Keratinocyte (primary cell): ENCODE measurements around the gene SDHC.
"Not testable (repeated sequence)": the region's sequence is repeated elsewhere in the genome, so short reads cannot be mapped to it uniquely, and the experiment has no call there.

ENCODE experiments used
- EZH2 ChIP-seq: IDR thresholded peaks from one replicate; pipeline ENCODE4 v1.6.1; 2012; ENCODE audit warnings: inconsistent platforms, mild to moderate bottlenecking, low read length, moderate library complexity
- TF ChIP-seq, protein P1 (sequence below), 3 experiments: IDR thresholded peaks in 1 of 3; conservative IDR thresholded peaks in 1 of 3; optimal IDR thresholded peaks in 1 of 3; 2 replicates in 2 of 3; 3 replicates in 1 of 3; pipeline versions ENCODE3 to v1.5.1; 2011; ENCODE audit warnings: low read length in 3 of 3, mild to moderate bottlenecking in 3 of 3, moderate library complexity in 2 of 3, control low read depth in 1 of 3, inconsistent platforms in 1 of 3; ENCODE audit not compliant: insufficient read depth in 2 of 3; ENCODE audit errors: extremely low read depth in 1 of 3

DNA sequence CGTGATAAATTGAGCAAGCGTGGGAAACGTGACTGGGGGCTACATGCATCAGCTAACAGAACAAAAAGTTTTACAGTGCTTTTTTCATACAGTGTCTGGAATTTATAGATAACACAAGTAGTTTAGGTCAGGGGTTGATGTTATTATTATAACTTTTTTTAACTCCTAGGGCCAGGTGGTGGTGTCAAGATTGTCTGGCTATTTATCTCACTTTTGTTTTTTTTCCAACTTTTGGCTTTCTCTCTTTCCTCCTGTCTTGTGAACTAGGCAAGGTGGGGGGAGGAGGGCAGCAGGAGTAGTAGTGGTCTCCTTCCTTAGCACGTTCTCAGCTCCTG is 96.4 kb downstream of the SDHC start:
- TF ChIP-seq, protein P1, sequence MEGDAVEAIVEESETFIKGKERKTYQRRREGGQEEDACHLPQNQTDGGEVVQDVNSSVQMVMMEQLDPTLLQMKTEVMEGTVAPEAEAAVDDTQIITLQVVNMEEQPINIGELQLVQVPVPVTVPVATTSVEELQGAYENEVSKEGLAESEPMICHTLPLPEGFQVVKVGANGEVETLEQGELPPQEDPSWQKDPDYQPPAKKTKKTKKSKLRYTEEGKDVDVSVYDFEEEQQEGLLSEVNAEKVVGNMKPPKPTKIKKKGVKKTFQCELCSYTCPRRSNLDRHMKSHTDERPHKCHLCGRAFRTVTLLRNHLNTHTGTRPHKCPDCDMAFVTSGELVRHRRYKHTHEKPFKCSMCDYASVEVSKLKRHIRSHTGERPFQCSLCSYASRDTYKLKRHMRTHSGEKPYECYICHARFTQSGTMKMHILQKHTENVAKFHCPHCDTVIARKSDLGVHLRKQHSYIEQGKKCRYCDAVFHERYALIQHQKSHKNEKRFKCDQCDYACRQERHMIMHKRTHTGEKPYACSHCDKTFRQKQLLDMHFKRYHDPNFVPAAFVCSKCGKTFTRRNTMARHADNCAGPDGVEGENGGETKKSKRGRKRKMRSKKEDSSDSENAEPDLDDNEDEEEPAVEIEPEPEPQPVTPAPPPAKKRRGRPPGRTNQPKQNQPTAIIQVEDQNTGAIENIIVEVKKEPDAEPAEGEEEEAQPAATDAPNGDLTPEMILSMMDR (optimal IDR thresholded peaks at IDR 0.05 in 1 of 3, IDR thresholded peaks at IDR 0.05 in 1 of 3, conservative IDR thresholded peaks at IDR 0.05 in 1 of 3; ENCODE audit: extremely low read depth in 1 of 3, insufficient read depth in 2 of 3, low read length in 3 of 3): not testable (repeated sequence)
- not testable (repeated sequence) for TF ChIP-seq EZH2
